ENCODE measurements around the gene STK33. TPM values are rescaled to one million over a fixed set of nuclear protein-coding genes. Genes with fewer than 3 reads are reported as not detected.

STK33 gene
- total RNA-seq, 1 experiment from 2014 or later, result 10.9 TPM

- TF ChIP-seq JUND (IDR thresholded peaks at IDR 0.05) (no peak), EGR1 (IDR thresholded peaks at IDR 0.05; ENCODE audit: low read depth) (no peak)
- ATAC-seq, result peak; percentile 32
- intact Hi-C loops (cut with micrococcal nuclease), result no loop called here
Observed at GRCh38 chr11:8584511-8584910, 9.5 kb downstream of the STK33 start.

DNA sequence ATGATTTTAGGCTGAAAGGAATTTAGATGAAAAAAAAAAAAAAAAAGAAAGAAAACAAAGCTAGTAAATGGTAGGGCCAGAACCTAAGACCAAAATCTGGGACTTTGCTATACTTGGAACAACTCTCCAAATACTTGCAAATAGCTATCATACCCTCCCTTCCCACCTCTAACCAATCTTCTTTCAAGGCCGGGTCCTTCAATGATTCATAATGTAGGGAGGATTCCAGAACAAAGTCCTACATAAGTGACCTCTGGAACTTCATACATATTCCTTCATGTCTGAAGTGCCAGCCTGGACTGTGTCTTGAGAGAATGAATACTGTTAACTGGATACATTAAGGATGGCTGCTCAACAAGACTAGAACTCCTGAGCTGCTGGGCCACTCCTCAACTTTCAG, 9.9 kb downstream of the STK33 start:
- DNase-seq (ENCODE audit: low read depth, low spot score), result no peak
- TF ChIP-seq REST (IDR thresholded peaks at IDR 0.05; ENCODE audit: low read depth), result no peak
- no peak for TF ChIP-seq TCF7L2 (IDR thresholded peaks at IDR 0.05; ENCODE audit: borderline replicate concordance, extremely low read depth, insufficient read depth, insufficient read length)
- no peak for TF ChIP-seq EGR1 (IDR thresholded peaks at IDR 0.05; ENCODE audit: low read depth)
- TF ChIP-seq SIN3A (IDR thresholded peaks at IDR 0.05; ENCODE audit: low read depth), result no peak
- TF ChIP-seq FOSL1 (IDR thresholded peaks at IDR 0.05; ENCODE audit: low read depth), result no peak
- TF ChIP-seq, protein P1, sequence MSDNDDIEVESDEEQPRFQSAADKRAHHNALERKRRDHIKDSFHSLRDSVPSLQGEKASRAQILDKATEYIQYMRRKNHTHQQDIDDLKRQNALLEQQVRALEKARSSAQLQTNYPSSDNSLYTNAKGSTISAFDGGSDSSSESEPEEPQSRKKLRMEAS (IDR thresholded peaks at IDR 0.05), result no peak
- TF ChIP-seq ZNF274 (IDR thresholded peaks at IDR 0.05; ENCODE audit: low read depth, low read length), result no peak
- no peak for TF ChIP-seq EZH2 (IDR thresholded peaks at IDR 0.05)
- TF ChIP-seq CBX3 (IDR thresholded peaks at IDR 0.05; ENCODE audit: low read depth), result no peak
- TF ChIP-seq RAD21 (IDR thresholded peaks at IDR 0.05; ENCODE audit: low read depth), result no peak
- TF ChIP-seq YY1 (IDR thresholded peaks at IDR 0.05; ENCODE audit: extremely low read depth, insufficient replicate concordance, low read depth, low read length), result no peak
- no peak for TF ChIP-seq EZH2phosphoT487 (IDR thresholded peaks at IDR 0.05; ENCODE audit: borderline replicate concordance)
- no peak for TF ChIP-seq CEBPB (IDR thresholded peaks at IDR 0.05; ENCODE audit: low read depth)
- no peak overlapping the region for H3K4me3 ChIP-seq (replicated peaks in 1 of 2; ENCODE audit: low read depth in 1 of 2, low read length in 2 of 2)
- RAD21 ChIA-PET (ENCODE audit: low non-redundant PET in 1 of 2, low total read pairs in 2 of 2, uncharacterized antibody in 2 of 2, unreplicated experiment in 2 of 2), result no interaction called here
- H3K9me3 ChIP-seq (ENCODE audit: control insufficient read depth in 1 of 2, insufficient read depth in 1 of 2, low read depth in 1 of 2, low read length in 2 of 2), result no peaks in the 10 kb centered on the region
- H3K4me2 ChIP-seq (ENCODE audit: low read length), result no peak overlapping the region
- no peaks in the 10 kb centered on the region for H3K36me3 ChIP-seq (ENCODE audit: control insufficient read depth in 1 of 2, insufficient read depth in 2 of 2, low read length in 2 of 2)
- ATAC-seq, result no peak; the same call in 1 of the 2 replicates
- H3K27me3 ChIP-seq (ENCODE audit: insufficient read depth, low read length), result no peaks in the 10 kb centered on the region
- H3K9me2 ChIP-seq (ENCODE audit: insufficient read depth), result no peaks in the 10 kb centered on the region
- H3K79me2 ChIP-seq (ENCODE audit: insufficient read depth, low read length), result no peaks in the 10 kb centered on the region
- intact Hi-C loops (cut with micrococcal nuclease), result no loop called here
- no peak overlapping the region for H3K9ac ChIP-seq (ENCODE audit: low read length)
- H2AFZ ChIP-seq (ENCODE audit: low read depth, low read length, poor library complexity, severe bottlenecking), result no peak overlapping the region
- no peaks in the 10 kb centered on the region for H4K20me1 ChIP-seq (ENCODE audit: insufficient read depth)
- no peak overlapping the region for H3K27ac ChIP-seq (ENCODE audit: low read depth, low read length)
- CTCF ChIA-PET, result interaction anchor here (2.5 kb wide), 1 partner anchor 17 kb away, joined by 10 read pairs; no protein-coding TSS in a partner anchor
- no peaks in the 10 kb centered on the region for H3K4me1 ChIP-seq (ENCODE audit: control insufficient read depth in 1 of 2, insufficient read depth in 2 of 2, low read length in 2 of 2)
- POLR2A ChIA-PET, result no interaction called here
- no TSS peak for BruUV-seq (replicated peaks)

More at GRCh38 chr11:8584511-8584910, 9.5 kb downstream of the STK33 start:
- Histone ChIP-seq H3K27me3 (ENCODE audit: insufficient read depth, low read length) (no peaks in the 10 kb centered on the region), H3K9ac (ENCODE audit: low read length) (no peak overlapping the region), H3K36me3 (ENCODE audit: control insufficient read depth in 1 of 2, insufficient read depth in 2 of 2, low read length in 2 of 2) (no peaks in the 10 kb centered on the region), H3K9me2 (ENCODE audit: insufficient read depth) (no peaks in the 10 kb centered on the region), H3K27ac (ENCODE audit: low read depth, low read length) (no peak overlapping the region), H3K4me3 (replicated peaks in 1 of 2; ENCODE audit: low read depth in 1 of 2, low read length in 2 of 2) (no peak overlapping the region), H3K9me3 (ENCODE audit: control insufficient read depth in 1 of 2, insufficient read depth in 1 of 2, low read depth in 1 of 2, low read length in 2 of 2) (no peaks in the 10 kb centered on the region), H2AFZ (ENCODE audit: low read depth, low read length, poor library complexity, severe bottlenecking) (no peak overlapping the region), H3K4me1 (ENCODE audit: control insufficient read depth in 1 of 2, insufficient read depth in 2 of 2, low read length in 2 of 2) (no peaks in the 10 kb centered on the region), H3K4me2 (ENCODE audit: low read length) (no peak overlapping the region), H4K20me1 (ENCODE audit: insufficient read depth) (no peaks in the 10 kb centered on the region), H3K79me2 (ENCODE audit: insufficient read depth, low read length) (no peaks in the 10 kb centered on the region)
- no peak for DNase-seq (ENCODE audit: low read depth, low spot score)
- CTCF ChIA-PET, result interaction anchor here (2.5 kb wide), 1 partner anchor 17 kb away, joined by 10 read pairs; no protein-coding TSS in a partner anchor
- no TSS peak for BruUV-seq (replicated peaks)
- RAD21 ChIA-PET (ENCODE audit: low non-redundant PET in 1 of 2, low total read pairs in 2 of 2, uncharacterized antibody in 2 of 2, unreplicated experiment in 2 of 2), result no interaction called here
- POLR2A ChIA-PET, result no interaction called here
